ENCODE measurements around the gene CHD1. TPM values are rescaled to one million over a fixed set of nuclear protein-coding genes. Genes with fewer than 3 reads are reported as not detected.

Gene CHD1
- total RNA-seq, 2 donors from 2014 or later = 29.7 to 40.0 TPM

- Histone ChIP-seq H3K4me1 (no peaks in the 10 kb centered on the region), H3K27me3 (no peaks in the 10 kb centered on the region), H3K4me3 (no peak overlapping the region), H3K9me3 (no peaks in the 10 kb centered on the region), H3K36me3 (replicated peaks in 1 of 2; ENCODE audit: insufficient read depth in 1 of 2, low read depth in 2 of 2) (peaks cover 5 to 22% of the 10 kb centered on the region in 2 donors), H3K27ac (no peak overlapping the region)
- no peak for DNase-seq
- intact Hi-C loops (cut with DNase I) = no loop called here
- no peak for ATAC-seq
- no peak for TF ChIP-seq POLR2A (IDR thresholded peaks at IDR 0.05)
- TF ChIP-seq CTCF (IDR thresholded peaks at IDR 0.05) = no peak
- 86 to 88% methylated on average over 2 of the region's 2 CpGs for WGBS, 2 donors
Measured at GRCh38 chr5:98865690-98866089, 63.1 kb downstream of the CHD1 start.

GRCh38 chr5:98847054-98847453, 81.8 kb downstream of the CHD1 start:
- ATAC-seq (no peak), DNase-seq (no peak)
- peaks cover 0 to 5% (median 0%) of the 10 kb centered on the region in 3 donors for H3K9me3 ChIP-seq
- no peaks in the 10 kb centered on the region for H3K36me3 ChIP-seq (replicated peaks in 1 of 2; ENCODE audit: insufficient read depth in 1 of 2, low read depth in 2 of 2)
- no peaks in the 10 kb centered on the region for H3K27me3 ChIP-seq
- H3K4me1 ChIP-seq = no peaks in the 10 kb centered on the region
- 23 to 27% methylated on average over 1 of the region's 1 CpG for WGBS, 2 donors
- TF ChIP-seq POLR2A (IDR thresholded peaks at IDR 0.05) (no peak), CTCF (IDR thresholded peaks at IDR 0.05) (no peak)
- no peak overlapping the region for H3K4me3 ChIP-seq
- intact Hi-C loops (cut with DNase I) = no loop called here
- no peak overlapping the region for H3K27ac ChIP-seq

- DNase-seq = no peak
- peaks cover 0 to 5% (median 0%) of the 10 kb centered on the region in 3 donors for H3K9me3 ChIP-seq
- H3K4me1 ChIP-seq = no peaks in the 10 kb centered on the region
- H3K27ac ChIP-seq = no peak overlapping the region
- intact Hi-C loops (cut with DNase I) = no loop called here
- H3K27me3 ChIP-seq = no peaks in the 10 kb centered on the region
- 87 to 92% methylated on average over 3 of the region's 3 CpGs for WGBS, 2 donors
- H3K4me3 ChIP-seq = no peak overlapping the region
- TF ChIP-seq POLR2A (IDR thresholded peaks at IDR 0.05) (no peak), CTCF (IDR thresholded peaks at IDR 0.05) (no peak)
- ATAC-seq = no peak
- H3K36me3 ChIP-seq (replicated peaks in 1 of 2; ENCODE audit: insufficient read depth in 1 of 2, low read depth in 2 of 2) = no peaks in the 10 kb centered on the region
Measured at GRCh38 chr5:98846520-98846919, 82.3 kb downstream of the CHD1 start.

- TF ChIP-seq POLR2A (IDR thresholded peaks at IDR 0.05) = no peak
- TF ChIP-seq CTCF (IDR thresholded peaks at IDR 0.05) = no peak
- Histone ChIP-seq H3K27me3 (no peaks in the 10 kb centered on the region), H3K27ac (no peak overlapping the region), H3K9me3 (peaks cover 0 to 5% (median 0%) of the 10 kb centered on the region in 3 donors), H3K36me3 (replicated peaks in 1 of 2; ENCODE audit: insufficient read depth in 1 of 2, low read depth in 2 of 2) (no peaks in the 10 kb centered on the region), H3K4me3 (no peak overlapping the region), H3K4me1 (no peaks in the 10 kb centered on the region)
- no peak for ATAC-seq
- 95 to 97% methylated on average over 5 to 8 of the region's 8 CpGs for WGBS, 2 donors
- intact Hi-C loops (cut with DNase I) = no loop called here
- DNase-seq = no peak
Measured at GRCh38 chr5:98845878-98846277, 82.9 kb downstream of the CHD1 start.

- H3K27ac ChIP-seq = no peak overlapping the region
- intact Hi-C loops (cut with DNase I) = no loop called here
- 95 to 96% methylated on average over 6 of the region's 6 CpGs for WGBS, 2 donors
Measured at GRCh38 chr5:98844865-98845264, 83.9 kb downstream of the CHD1 start.

More at GRCh38 chr5:98844865-98845264, 83.9 kb downstream of the CHD1 start:
- Histone ChIP-seq H3K9me3 (peaks cover 0 to 5% (median 0%) of the 10 kb centered on the region in 3 donors), H3K4me1 (no peaks in the 10 kb centered on the region), H3K4me3 (no peak overlapping the region), H3K36me3 (replicated peaks in 1 of 2; ENCODE audit: insufficient read depth in 1 of 2, low read depth in 2 of 2) (no peaks in the 10 kb centered on the region), H3K27me3 (no peaks in the 10 kb centered on the region)
- DNase-seq (no peak), ATAC-seq (no peak)
- no peak for TF ChIP-seq POLR2A (IDR thresholded peaks at IDR 0.05)
- TF ChIP-seq CTCF (IDR thresholded peaks at IDR 0.05) = no peak

Data from body of pancreas (tissue), 4 donors.